ENCODE data around the gene SHANK1.

SHANK1 gene

GRCh38 chr19:50646074-50646807 lies 73.4 kb downstream of the SHANK1 start:
- Histone ChIP-seq H3K9me3 (ENCODE audit: insufficient read depth, low read length) (no peaks in the 10 kb centered on the region), H3K36me3 (ENCODE audit: insufficient read depth, insufficient read length, low read length) (no peaks in the 10 kb centered on the region), H3K27me3 (ENCODE audit: insufficient read depth, insufficient read length) (no peaks in the 10 kb centered on the region), H3K9ac (ENCODE audit: insufficient read length, low read depth) (no peak overlapping the region), H3K4me3 (ENCODE audit: insufficient read length, low read depth) (no peak overlapping the region), H3K4me1 (ENCODE audit: insufficient read depth, insufficient read length) (peaks cover 11% of the 10 kb centered on the region)
- no peak for TF ChIP-seq ZNF274 (IDR thresholded peaks at IDR 0.05; ENCODE audit: low read depth, low read length)
- TF ChIP-seq SUZ12 (IDR thresholded peaks at IDR 0.05; ENCODE audit: extremely low read depth, insufficient read depth, insufficient read length): no peak
- no peak for TF ChIP-seq YY1 (IDR thresholded peaks at IDR 0.05; ENCODE audit: insufficient read depth, insufficient read length)
- DNase-seq (ENCODE audit: low read depth, low spot score): no peak

DNA sequence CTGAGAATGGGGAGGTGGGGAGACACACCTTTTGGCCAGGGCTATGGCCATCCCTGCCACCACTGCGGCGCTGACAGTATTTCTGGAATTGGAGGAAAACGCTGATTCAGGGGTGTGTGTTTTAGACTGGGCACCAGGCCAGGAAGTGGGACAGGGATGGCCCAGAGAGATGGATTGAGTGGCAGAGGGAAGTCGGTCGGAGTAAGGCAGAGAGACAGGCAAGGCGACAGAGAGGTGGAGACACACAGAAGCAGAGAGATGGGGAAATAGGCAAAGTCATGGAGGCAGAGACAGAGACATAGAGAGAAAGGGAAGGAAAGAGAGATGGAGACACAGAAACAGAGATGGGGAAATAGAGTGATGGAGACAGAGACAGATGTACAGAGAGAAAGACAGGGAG lies 74.5 kb downstream of the SHANK1 start:
- Histone ChIP-seq H3K4me3 (ENCODE audit: insufficient read length, low read depth) (no peak overlapping the region), H3K9me3 (ENCODE audit: insufficient read depth, low read length) (no peaks in the 10 kb centered on the region), H3K36me3 (ENCODE audit: insufficient read depth, insufficient read length, low read length) (no peaks in the 10 kb centered on the region), H3K27me3 (ENCODE audit: insufficient read depth, insufficient read length) (no peaks in the 10 kb centered on the region), H3K9ac (ENCODE audit: insufficient read length, low read depth) (no peak overlapping the region), H3K4me1 (ENCODE audit: insufficient read depth, insufficient read length) (peaks cover 11% of the 10 kb centered on the region)
- TF ChIP-seq SUZ12 (IDR thresholded peaks at IDR 0.05; ENCODE audit: extremely low read depth, insufficient read depth, insufficient read length): no peak
- TF ChIP-seq ZNF274 (IDR thresholded peaks at IDR 0.05; ENCODE audit: low read depth, low read length): no peak
- TF ChIP-seq YY1 (IDR thresholded peaks at IDR 0.05; ENCODE audit: insufficient read depth, insufficient read length): no peak
- no peak for DNase-seq (ENCODE audit: low read depth, low spot score)

- Histone ChIP-seq H3K9ac (ENCODE audit: insufficient read length, low read depth) (no peak overlapping the region), H3K36me3 (ENCODE audit: insufficient read depth, insufficient read length, low read length) (no peaks in the 10 kb centered on the region), H3K4me3 (ENCODE audit: insufficient read length, low read depth) (no peak overlapping the region), H3K9me3 (ENCODE audit: insufficient read depth, low read length) (no peaks in the 10 kb centered on the region), H3K27me3 (ENCODE audit: insufficient read depth, insufficient read length) (no peaks in the 10 kb centered on the region), H3K4me1 (ENCODE audit: insufficient read depth, insufficient read length) (peaks cover 8% of the 10 kb centered on the region)
- TF ChIP-seq YY1 (IDR thresholded peaks at IDR 0.05; ENCODE audit: insufficient read depth, insufficient read length) (no peak), SUZ12 (IDR thresholded peaks at IDR 0.05; ENCODE audit: extremely low read depth, insufficient read depth, insufficient read length) (no peak), ZNF274 (IDR thresholded peaks at IDR 0.05; ENCODE audit: low read depth, low read length) (no peak)
- no peak for DNase-seq (ENCODE audit: low read depth, low spot score)
These were observed 75.2 kb downstream of the SHANK1 start for GRCh38 chr19:50644315-50644915.

DNA sequence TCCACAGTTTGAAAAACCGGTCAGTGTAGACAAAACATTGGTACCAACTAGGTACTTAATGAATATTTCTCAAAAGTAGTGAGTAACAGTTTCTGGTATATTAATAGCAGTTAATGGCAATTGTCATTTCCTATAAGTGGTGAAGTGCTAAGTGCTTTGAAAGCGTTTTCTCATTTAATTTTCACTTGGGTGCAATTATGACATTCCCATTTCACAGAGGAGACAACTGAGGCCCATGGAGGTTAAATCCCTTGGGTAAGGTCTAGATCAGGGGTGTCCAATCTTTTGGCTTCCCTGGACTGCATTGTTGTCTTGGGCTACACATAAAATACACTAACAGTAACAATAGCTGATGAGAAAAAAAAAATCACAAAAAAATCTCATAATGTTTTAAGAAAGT lies 79.2 kb downstream of the SHANK1 start:
- TF ChIP-seq YY1 (IDR thresholded peaks at IDR 0.05; ENCODE audit: insufficient read depth, insufficient read length): no peak
- TF ChIP-seq ZNF274 (IDR thresholded peaks at IDR 0.05; ENCODE audit: low read depth, low read length): no peak
- no peak for TF ChIP-seq SUZ12 (IDR thresholded peaks at IDR 0.05; ENCODE audit: extremely low read depth, insufficient read depth, insufficient read length)
- peaks cover 17% of the 10 kb centered on the region for H3K27me3 ChIP-seq (ENCODE audit: insufficient read depth, insufficient read length)
- H3K9me3 ChIP-seq (ENCODE audit: insufficient read depth, low read length): peaks cover 5% of the 10 kb centered on the region; the same call in 1 of the 2 replicates
- H3K4me3 ChIP-seq (ENCODE audit: insufficient read length, low read depth): peak overlapping the region; percentile 75
- H3K9ac ChIP-seq (ENCODE audit: insufficient read length, low read depth): peak overlapping the region; percentile 73
- no peaks in the 10 kb centered on the region for H3K36me3 ChIP-seq (ENCODE audit: insufficient read depth, insufficient read length, low read length)
- H3K4me1 ChIP-seq (ENCODE audit: insufficient read depth, insufficient read length): no peaks in the 10 kb centered on the region
- DNase-seq (ENCODE audit: low read depth, low spot score): no peak

DNA sequence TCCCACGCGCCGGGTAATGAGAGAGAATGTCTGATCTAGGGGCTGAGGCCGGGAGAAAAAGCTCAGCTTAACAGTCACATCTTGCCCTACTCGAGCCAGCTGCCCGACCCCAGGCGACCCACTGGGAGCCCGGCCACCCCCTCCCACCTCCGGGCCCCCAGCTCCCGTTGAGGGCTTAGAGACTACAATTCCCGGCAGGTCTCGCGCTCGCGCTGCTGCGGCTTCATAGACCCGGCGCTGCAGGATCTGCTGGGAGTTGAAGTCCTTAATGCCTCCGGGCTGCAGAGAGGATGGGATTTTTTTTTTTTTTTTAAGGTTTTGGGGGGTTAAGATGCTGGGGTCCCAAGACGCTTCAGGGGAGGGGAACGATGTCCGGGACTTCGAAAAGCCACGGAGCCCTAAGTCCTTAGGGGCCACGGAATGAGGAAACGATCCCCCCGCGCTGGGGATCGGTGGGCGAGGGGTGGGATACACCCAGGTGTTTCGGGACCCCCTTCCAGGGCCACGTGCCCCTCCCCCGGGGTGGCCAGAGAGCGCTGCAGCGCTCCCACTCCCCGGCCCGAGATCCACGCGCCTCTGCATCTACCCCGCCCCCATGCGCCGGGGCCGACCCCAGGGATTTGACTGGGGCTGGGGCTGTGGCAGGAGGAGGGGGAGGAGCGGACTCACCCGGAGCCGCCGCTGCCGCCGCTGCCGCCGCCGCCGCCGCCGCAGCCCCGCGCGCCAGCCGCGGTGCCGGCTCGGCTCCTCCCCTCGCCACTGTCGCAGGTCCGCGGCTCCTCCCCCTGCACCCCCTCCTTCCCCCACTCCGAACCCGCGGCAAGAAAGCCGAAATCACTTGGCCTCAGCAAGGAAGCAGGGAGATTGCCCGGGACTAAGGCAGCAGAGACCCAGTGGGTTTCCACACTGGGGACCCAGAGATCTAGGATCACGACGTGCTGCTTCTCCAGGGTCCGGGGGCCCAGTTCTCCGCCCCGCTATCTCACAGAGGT lies 80.2 kb downstream of the SHANK1 start, which contains the start of gene SYT3:
Gene SYT3 (minus strand): TSS at position 761 of the 992 bp plus-strand sequence. CDS start 2,470 bp downstream, outside the sequence.
- H3K4me3 ChIP-seq (ENCODE audit: insufficient read length, low read depth): peak within 1 kb of the TSS; percentile 75
- peaks cover 6% of the 10 kb centered on the region; the same call in 1 of the 2 replicates for H3K9me3 ChIP-seq (ENCODE audit: insufficient read depth, low read length)
- H3K9ac ChIP-seq (ENCODE audit: insufficient read length, low read depth): peak within 1 kb of the TSS; percentile 79
- no peak for DNase-seq (ENCODE audit: low read depth, low spot score)
- TF ChIP-seq SUZ12 (IDR thresholded peaks at IDR 0.05; ENCODE audit: extremely low read depth, insufficient read depth, insufficient read length) (no peak), ZNF274 (IDR thresholded peaks at IDR 0.05; ENCODE audit: low read depth, low read length) (no peak), YY1 (IDR thresholded peaks at IDR 0.05; ENCODE audit: insufficient read depth, insufficient read length) (no peak)
- no peaks in the 10 kb centered on the region for H3K4me1 ChIP-seq (ENCODE audit: insufficient read depth, insufficient read length)
- no peaks in the 10 kb centered on the region for H3K36me3 ChIP-seq (ENCODE audit: insufficient read depth, insufficient read length, low read length)
- H3K27me3 ChIP-seq (ENCODE audit: insufficient read depth, insufficient read length): peaks cover 17% of the 10 kb centered on the region

DNA sequence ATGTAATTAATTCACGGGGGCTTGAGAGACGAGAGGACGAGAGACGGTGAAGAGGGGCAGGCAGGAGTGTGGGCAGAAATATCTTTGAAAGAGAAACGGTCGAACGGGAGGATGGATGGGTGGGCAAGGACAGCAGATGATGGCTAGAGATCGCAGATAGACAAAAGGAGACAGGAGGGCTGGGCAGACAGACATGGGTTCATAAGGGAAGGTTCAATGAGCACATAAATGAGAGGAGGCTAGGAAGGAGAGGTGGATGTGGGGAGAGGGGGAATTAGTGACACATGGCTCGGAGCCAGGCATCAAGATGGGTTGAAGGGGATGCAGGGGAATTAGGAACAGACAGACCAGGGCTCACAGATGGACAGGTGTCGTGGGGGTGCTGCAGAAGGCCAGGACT lies 81.0 kb downstream of the SHANK1 start:
- Histone ChIP-seq H3K9ac (ENCODE audit: insufficient read length, low read depth) (peak overlapping the region; percentile 50), H3K9me3 (ENCODE audit: insufficient read depth, low read length) (peaks cover 6% of the 10 kb centered on the region; the same call in 1 of the 2 replicates), H3K4me1 (ENCODE audit: insufficient read depth, insufficient read length) (no peaks in the 10 kb centered on the region), H3K27me3 (ENCODE audit: insufficient read depth, insufficient read length) (peaks cover 17% of the 10 kb centered on the region), H3K4me3 (ENCODE audit: insufficient read length, low read depth) (peak overlapping the region; percentile 75), H3K36me3 (ENCODE audit: insufficient read depth, insufficient read length, low read length) (no peaks in the 10 kb centered on the region)
- DNase-seq (ENCODE audit: low read depth, low spot score): no peak
- TF ChIP-seq SUZ12 (IDR thresholded peaks at IDR 0.05; ENCODE audit: extremely low read depth, insufficient read depth, insufficient read length) (no peak), YY1 (IDR thresholded peaks at IDR 0.05; ENCODE audit: insufficient read depth, insufficient read length) (no peak), ZNF274 (IDR thresholded peaks at IDR 0.05; ENCODE audit: low read depth, low read length) (no peak)

Measured in NT2/D1 (cell line).